Measurements from ENCODE around the gene KRTAP1-4. TPM values are rescaled to one million over a fixed set of nuclear protein-coding genes. Genes with fewer than 3 reads are reported as not detected.

The KRTAP1-4 gene
- total RNA-seq, 4 donors from 2014 or later, result not detected

- Histone ChIP-seq H3K4me1 (no peaks in the 10 kb centered on the region), H3K27ac (no peak overlapping the region), H3K27me3 (peaks cover 8% of the 10 kb centered on the region), H3K4me3 (no peak overlapping the region), H3K36me3 (no peaks in the 10 kb centered on the region), H3K9me3 (no peaks in the 10 kb centered on the region)
- intact Hi-C loops (cut with DNase I; ENCODE audit: low total_unique reads), result no loop called here
- no peak for DNase-seq
- WGBS, 2 donors (ENCODE audit: low coverage in 1 of 2), result 94 to 100% methylated on average over 1 to 3 of the region's 3 CpGs
- TF ChIP-seq POLR2A (IDR thresholded peaks at IDR 0.05) (no peak), CTCF (IDR thresholded peaks at IDR 0.05) (no peak), EP300 (IDR thresholded peaks at IDR 0.05; ENCODE audit: low read depth) (no peak), POLR2AphosphoS5 (IDR thresholded peaks at IDR 0.05) (no peak)
- in situ Hi-C loops (cut with MboI; ENCODE audit: low pct_ligation_motif_present in 1 of 4, low pct_unique_long_range_greater_than_20kb in 1 of 4, low sequenced_read_pairs in 3 of 4), result no loop called here
Observed at GRCh38 chr17:40980117-40980516, 49.9 kb downstream of the KRTAP1-4 start.

Small RNA genes lying within 50 kb of the gene (small RNA-seq; reads per million reads assigned to genes)
- gene KRTAP3-4P, result 0 reads per million in 4 donors

Other genes with a start within 250 kb of the KRTAP1-4 start
- 1 to 10 TPM in 1 of 4 donors, not detected in 3; 1.1 TPM for gene KRT27, start 247.6 kb downstream of the KRTAP1-4 start, total RNA-seq
- gene KRT28, start 230.2 kb downstream of the KRTAP1-4 start, total RNA-seq, result not detected
- gene KRT10, start 207.6 kb downstream of the KRTAP1-4 start, total RNA-seq, result 10 to 100 TPM in 2 of 4 donors, 1 to 10 TPM in 1, not detected in 1; 2.2 to 12.7 (median 11.7) TPM
- 10 to 100 TPM in 1 of 4 donors, 1 to 10 TPM in 1, under 1 TPM in 1, not detected in 1; 0.40 to 20.0 (median 3.8) TPM for gene KRT12, start 163.0 kb downstream of the KRTAP1-4 start, total RNA-seq
- 100 to 1,000 TPM; 207 to 797 (median 735) TPM for gene KRT20, start 145.0 kb downstream of the KRTAP1-4 start, total RNA-seq
- 1 to 10 TPM in 2 of 4 donors, not detected in 2; 1.1 to 2.5 TPM for gene KRT23, start 92.5 kb downstream of the KRTAP1-4 start, total RNA-seq
- not detected for gene KRT39, start 63.2 kb downstream of the KRTAP1-4 start, total RNA-seq
- under 1 TPM in 1 of 4 donors, not detected in 3; 0.48 TPM for gene KRT40, start 45.9 kb downstream of the KRTAP1-4 start, total RNA-seq
- gene KRTAP3-3, start 36.0 kb downstream of the KRTAP1-4 start, total RNA-seq, result not detected
- gene KRTAP3-2, start 30.3 kb downstream of the KRTAP1-4 start, total RNA-seq, result not detected
- gene KRTAP3-1, start 21.1 kb downstream of the KRTAP1-4 start, total RNA-seq, result not detected
- gene KRTAP1-5, start 3.0 kb downstream of the KRTAP1-4 start, total RNA-seq, result not detected
- gene KRTAP1-3, start 4.7 kb upstream of the KRTAP1-4 start, total RNA-seq, result not detected
- gene KRTAP1-1, start 11.3 kb upstream of the KRTAP1-4 start, total RNA-seq, result not detected
- gene KRTAP2-1, start 17.1 kb upstream of the KRTAP1-4 start, total RNA-seq, result not detected
- not detected for gene KRTAP2-2, start 25.0 kb upstream of the KRTAP1-4 start, total RNA-seq
- gene KRTAP2-3, start 29.9 kb upstream of the KRTAP1-4 start, total RNA-seq, result not detected
- gene KRTAP2-4, start 35.7 kb upstream of the KRTAP1-4 start, total RNA-seq, result not detected
- not detected for gene KRTAP4-7, start 54.0 kb upstream of the KRTAP1-4 start, total RNA-seq
- not detected for gene KRTAP4-8, start 67.9 kb upstream of the KRTAP1-4 start, total RNA-seq
- not detected for gene KRTAP4-16, start 72.0 kb upstream of the KRTAP1-4 start, total RNA-seq
- gene KRTAP4-9, start 75.2 kb upstream of the KRTAP1-4 start, total RNA-seq, result not detected
- not detected for gene KRTAP4-11, start 88.2 kb upstream of the KRTAP1-4 start, total RNA-seq
- not detected for gene KRTAP4-12, start 94.0 kb upstream of the KRTAP1-4 start, total RNA-seq
- gene KRTAP4-6, start 110.3 kb upstream of the KRTAP1-4 start, total RNA-seq, result not detected
- not detected for gene KRTAP4-5, start 119.6 kb upstream of the KRTAP1-4 start, total RNA-seq
- gene KRTAP4-4, start 130.6 kb upstream of the KRTAP1-4 start, total RNA-seq, result not detected
- not detected for gene KRTAP4-3, start 138.0 kb upstream of the KRTAP1-4 start, total RNA-seq
- not detected for gene KRTAP4-2, start 148.0 kb upstream of the KRTAP1-4 start, total RNA-seq
- gene KRTAP4-1, start 154.7 kb upstream of the KRTAP1-4 start, total RNA-seq, result under 1 TPM in 1 of 4 donors, not detected in 3; 0.82 TPM
- gene KRTAP9-1, start 159.7 kb upstream of the KRTAP1-4 start, total RNA-seq, result not detected
- not detected for gene KRTAP9-2, start 196.5 kb upstream of the KRTAP1-4 start, total RNA-seq
- not detected for gene KRTAP9-3, start 202.3 kb upstream of the KRTAP1-4 start, total RNA-seq
- gene KRTAP9-8, start 207.8 kb upstream of the KRTAP1-4 start, total RNA-seq, result not detected
- gene KRTAP9-4, start 219.5 kb upstream of the KRTAP1-4 start, total RNA-seq, result not detected
- gene KRTAP9-9, start 225.2 kb upstream of the KRTAP1-4 start, total RNA-seq, result not detected
- gene KRTAP9-6, start 235.2 kb upstream of the KRTAP1-4 start, total RNA-seq, result not detected
- gene KRTAP9-7, start 245.5 kb upstream of the KRTAP1-4 start, total RNA-seq, result not detected

All from transverse colon (tissue), 4 donors.